GM18858 (cell line): Measurements from ENCODE around the gene IFFO2.
"Not testable (repeated sequence)": the region's sequence is repeated elsewhere in the genome, so short reads cannot be mapped to it uniquely, and the experiment has no call there.

ENCODE experiments used
- ATAC-seq: cut with Tn5 transposase; IDR thresholded peaks from one replicate; pipeline ENCODE4 v1.9.1; 2021; ENCODE audit not compliant: unreplicated experiment

Gene IFFO2

GRCh38 chr1:18877282-18877681, 79.2 kb downstream of the IFFO2 start:
- no peak for ATAC-seq

DNA sequence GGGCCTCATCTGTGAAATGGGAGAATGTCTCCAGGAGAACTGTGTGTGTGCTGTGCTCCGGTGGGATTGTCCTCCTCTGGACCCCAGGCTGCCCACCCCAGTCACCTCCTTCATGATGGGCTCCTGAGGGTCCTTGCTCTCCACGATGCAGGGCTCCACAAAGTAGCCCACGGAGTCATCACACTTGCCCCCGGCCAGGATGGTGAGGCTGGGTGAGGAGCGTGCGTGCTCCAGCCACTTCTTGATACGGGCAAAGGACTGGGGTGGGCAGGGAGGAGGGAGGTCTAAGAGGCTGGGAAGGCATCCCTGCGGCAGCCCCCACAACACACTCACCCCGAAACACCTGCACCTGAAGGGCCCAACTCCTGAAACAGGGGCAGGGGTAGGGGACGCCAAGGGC, 80.3 kb downstream of the IFFO2 start:
- ATAC-seq: no peak

GRCh38 chr1:18875796-18876128, 80.7 kb downstream of the IFFO2 start:
- ATAC-seq: no peak

GRCh38 chr1:18875107-18875795, 81.2 kb downstream of the IFFO2 start:
- ATAC-seq: no peak

DNA sequence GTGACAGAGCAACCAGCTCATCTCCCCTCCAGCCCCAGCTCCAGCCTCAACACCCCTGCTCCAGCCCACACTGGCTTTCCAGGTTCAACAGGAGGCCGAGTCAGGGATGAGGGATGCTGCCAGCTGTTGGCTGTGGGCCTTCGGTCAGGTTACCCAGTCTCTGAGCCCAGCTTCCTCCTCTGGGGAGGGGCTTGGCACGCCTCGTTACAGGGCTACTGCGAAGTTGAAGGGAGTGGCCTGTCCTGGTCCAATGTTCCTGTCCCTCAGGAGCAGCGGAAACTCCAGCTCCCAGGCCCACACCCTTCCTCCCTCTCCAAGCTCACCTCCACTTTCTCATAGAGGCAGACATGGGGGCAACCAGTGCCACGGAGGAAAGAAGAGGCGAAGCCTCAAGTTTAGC, 81.9 kb downstream of the IFFO2 start:
- no peak for ATAC-seq

GRCh38 chr1:18874036-18874435, 82.4 kb downstream of the IFFO2 start:
- no peak for ATAC-seq

DNA sequence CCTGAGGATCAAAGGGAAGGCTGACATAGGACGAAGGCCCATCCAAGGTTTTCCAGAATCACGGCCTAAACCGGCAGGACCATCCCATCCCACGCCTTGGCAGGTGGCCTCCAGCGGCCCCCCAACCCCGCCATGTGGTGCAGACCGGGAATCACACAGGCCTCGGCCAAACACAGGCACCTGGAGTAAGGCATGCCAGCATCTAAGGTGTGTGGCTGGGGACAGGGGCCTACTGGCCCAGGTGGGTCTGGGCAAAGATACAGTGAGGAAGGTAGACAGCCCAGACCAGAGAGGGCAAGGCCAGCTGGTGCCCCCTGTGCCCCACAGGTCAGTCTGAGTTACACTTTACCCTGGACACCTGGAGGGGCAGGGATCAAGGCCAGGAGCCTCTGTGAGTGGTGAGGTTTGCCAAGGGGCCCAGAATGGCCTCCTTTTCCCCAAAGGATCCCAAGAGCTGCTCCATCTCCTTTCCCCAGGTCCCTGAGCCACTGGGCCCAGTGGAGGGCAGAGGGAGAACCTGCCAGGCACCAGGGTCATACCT, 84.3 kb downstream of the IFFO2 start:
- no peak for ATAC-seq

DNA sequence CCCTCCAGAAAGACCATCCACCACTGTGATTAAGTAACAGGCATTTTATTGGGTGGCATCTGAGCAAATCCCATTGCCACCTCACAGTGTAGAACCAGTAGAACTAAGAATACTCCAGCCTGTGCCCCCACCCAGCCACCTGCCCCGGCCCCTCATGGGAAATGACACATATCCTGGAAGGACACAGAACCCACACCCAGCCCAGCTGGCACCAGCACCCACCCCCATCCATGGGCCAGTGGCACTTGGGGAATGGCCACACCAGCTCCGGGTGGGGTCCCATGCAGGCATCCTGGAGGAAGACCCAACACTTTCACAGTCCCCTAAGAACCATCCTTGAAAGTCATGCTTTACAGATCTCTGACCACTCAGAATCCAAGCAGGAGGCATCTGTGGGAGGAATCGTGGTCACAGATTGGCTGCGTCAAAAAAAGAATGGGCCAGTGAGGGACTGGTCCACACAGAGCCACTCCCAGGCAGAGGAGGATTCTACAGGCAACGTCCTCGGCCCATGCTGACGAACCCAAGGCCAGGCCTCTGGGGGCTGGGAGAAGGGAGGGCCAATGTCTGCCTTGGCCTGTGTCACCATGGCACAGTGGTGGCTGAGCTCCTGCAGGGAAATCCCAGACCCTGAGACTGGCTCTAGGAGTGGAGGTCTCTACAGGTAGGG, 84.9 kb downstream of the IFFO2 start:
- ATAC-seq: no peak

- ATAC-seq: no peak
These were observed 85.5 kb downstream of the IFFO2 start for GRCh38 chr1:18870957-18871356.

- not testable (repeated sequence) for ATAC-seq
These were observed 85.9 kb downstream of the IFFO2 start for GRCh38 chr1:18870595-18870865.

DNA sequence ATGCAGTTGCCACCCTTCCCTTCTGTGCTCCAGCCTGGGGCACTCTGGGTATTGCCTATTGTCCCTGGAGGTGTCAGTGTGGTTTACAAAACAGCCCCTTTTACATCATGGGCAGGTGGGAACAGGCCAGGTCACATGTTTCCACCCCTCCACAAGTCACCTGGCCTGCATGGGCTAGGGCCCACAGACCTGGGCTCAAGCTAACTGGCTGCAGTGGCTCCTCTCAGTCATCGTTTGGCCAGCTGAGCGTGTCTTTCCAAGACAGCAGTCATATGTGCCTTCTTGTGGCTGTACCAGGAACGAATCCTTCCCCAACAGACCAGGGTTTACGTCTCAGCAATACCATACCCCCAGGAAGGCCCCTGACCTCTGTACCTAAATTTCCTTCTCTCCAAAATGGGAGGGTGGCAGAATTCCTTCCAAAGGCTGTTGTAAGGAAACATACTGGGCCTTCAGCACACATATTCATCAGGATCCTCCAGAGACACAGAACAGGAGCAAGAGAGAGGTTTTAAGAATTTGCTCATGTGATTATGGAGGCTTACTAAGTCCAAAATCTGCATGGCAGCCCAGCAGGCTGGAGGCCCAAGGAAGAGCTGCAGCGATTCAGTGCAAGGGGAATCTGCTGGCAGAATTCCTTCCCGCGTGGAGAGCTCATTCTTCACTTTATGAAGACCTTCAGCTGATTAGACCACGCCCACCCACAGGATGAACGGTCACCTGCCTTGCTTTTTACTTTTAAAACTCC, 86.5 kb downstream of the IFFO2 start:
- ATAC-seq: no peak

GRCh38 chr1:18868801-18869424, 87.6 kb downstream of the IFFO2 start:
- no peak for ATAC-seq

GRCh38 chr1:18868354-18868753, 88.1 kb downstream of the IFFO2 start:
- ATAC-seq: no peak

- ATAC-seq: no peak
These were observed 89.6 kb downstream of the IFFO2 start for GRCh38 chr1:18866846-18867245.

- ATAC-seq: no peak
These were observed 90.2 kb downstream of the IFFO2 start for GRCh38 chr1:18866314-18866713.

DNA sequence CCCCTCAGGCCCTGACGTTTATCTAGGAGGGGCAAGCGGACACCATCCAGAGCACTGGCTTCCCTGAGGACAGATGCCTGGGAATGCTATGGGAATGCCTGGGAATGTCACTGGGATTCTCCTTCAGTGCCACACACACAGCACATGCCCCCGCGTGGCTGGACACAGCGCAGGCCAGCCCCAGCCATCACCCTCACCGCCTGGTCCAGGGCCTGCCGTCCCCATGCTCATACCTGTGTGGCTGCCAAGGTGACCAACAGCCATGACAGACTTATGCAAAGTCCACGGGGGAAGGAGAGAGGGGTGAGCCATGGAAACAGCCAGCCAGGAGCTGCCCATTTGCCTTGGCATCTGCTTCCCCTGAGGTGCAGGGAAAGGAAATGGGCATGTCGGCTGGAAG, 91.3 kb downstream of the IFFO2 start:
- ATAC-seq: no peak

DNA sequence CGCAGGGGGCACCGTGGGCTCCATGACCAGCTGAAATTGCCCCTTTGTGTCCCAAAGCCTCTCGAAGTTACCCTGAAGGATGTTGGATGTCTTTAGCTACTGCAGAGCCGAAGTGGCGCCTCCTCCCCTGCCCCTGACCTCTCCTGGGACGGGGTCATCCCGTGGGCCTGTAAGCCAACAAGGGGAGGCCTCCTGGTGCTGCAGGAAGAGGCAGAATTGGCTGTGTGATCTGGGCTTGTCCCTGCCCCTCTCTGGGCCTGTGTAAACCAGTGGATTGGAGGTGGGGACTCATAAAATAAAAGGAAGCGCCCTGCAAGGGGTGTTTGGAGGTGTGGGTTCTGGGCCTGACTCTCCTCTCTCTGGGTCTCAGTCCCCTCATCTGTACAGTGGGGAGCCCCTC, 94.9 kb downstream of the IFFO2 start:
- ATAC-seq: no peak

GRCh38 chr1:18861082-18861481, 95.4 kb downstream of the IFFO2 start:
- no peak for ATAC-seq

DNA sequence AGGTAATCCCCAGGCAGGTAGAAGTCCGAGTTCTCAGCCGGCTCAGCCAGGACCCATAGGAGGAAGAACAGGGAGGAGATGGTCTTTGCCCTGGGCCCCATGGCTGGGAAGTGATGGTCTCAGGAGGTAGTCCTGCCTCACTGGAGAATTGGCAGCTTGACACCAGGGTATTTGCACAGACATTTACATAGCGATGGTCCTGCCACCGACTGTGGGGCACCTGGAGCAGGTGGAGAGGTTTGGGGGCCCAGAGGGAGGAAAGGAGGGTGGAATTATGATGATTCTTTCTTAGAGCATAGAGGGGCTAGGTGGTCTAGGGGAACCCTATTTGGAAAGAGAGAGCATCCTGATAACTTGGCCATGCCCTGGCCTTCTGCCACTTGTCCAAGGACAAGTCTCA, 96.9 kb downstream of the IFFO2 start, which contains the start of gene TAS1R2:
TSS of gene TAS1R2 (minus strand) at position 101 of the 400 bp plus-strand sequence. CDS start at position 101, 0 bp downstream.
- no peak for ATAC-seq

GRCh38 chr1:18858070-18858688, 98.3 kb downstream of the IFFO2 start:
- ATAC-seq: no peak

DNA sequence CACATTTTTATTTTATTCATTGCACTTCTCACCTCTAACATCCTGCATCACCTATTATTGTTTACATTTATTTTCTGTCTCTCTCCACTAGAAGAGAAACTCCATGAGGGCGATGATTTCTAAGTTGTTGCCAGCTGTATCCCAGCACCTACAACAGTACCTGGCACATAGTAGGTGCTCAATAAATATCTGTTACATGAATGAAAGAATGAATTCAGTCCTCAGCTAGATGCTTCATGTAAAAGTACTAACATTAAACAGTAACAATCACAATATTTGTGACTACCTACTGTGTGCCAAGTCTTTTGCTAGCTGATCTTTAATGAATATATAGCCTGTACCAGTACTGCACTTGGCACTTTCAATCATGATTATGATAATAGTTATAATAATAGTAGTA, 100.0 kb downstream of the IFFO2 start:
- ATAC-seq: no peak
